ENCODE data around the gene PDHX. TPM values are rescaled to one million over a fixed set of nuclear protein-coding genes. Genes with fewer than 3 reads are reported as not detected.

Gene PDHX
- total RNA-seq, 1 donor from 2014 or later = 32.0 TPM

GRCh38 chr11:34971928-34972327 is 55.5 kb downstream of the PDHX start:
- Mint-ChIP-seq H3K4me1 (ENCODE audit: low read depth) (no peaks in the 10 kb centered on the region), H3K36me3 (ENCODE audit: low read depth) (peaks cover 38% of the 10 kb centered on the region), H3K9me3 (no peaks in the 10 kb centered on the region), H3K27me3 (ENCODE audit: insufficient read depth) (no peaks in the 10 kb centered on the region), H3K27ac (no peak overlapping the region), H3K4me3 (no peak overlapping the region)
- intact Hi-C loops (cut with micrococcal nuclease) = no loop called here
- DNase-seq (ENCODE audit: low spot score) = no peak

- intact Hi-C loops (cut with micrococcal nuclease) = no loop called here
- peaks cover 38% of the 10 kb centered on the region for H3K36me3 Mint-ChIP-seq (ENCODE audit: low read depth)
- no peaks in the 10 kb centered on the region for H3K4me1 Mint-ChIP-seq (ENCODE audit: low read depth)
- no peak for DNase-seq (ENCODE audit: low spot score)
- no peaks in the 10 kb centered on the region for H3K27me3 Mint-ChIP-seq (ENCODE audit: insufficient read depth)
- no peak overlapping the region for H3K27ac Mint-ChIP-seq
- H3K9me3 Mint-ChIP-seq = no peaks in the 10 kb centered on the region
- H3K4me3 Mint-ChIP-seq = no peak overlapping the region
Measured at GRCh38 chr11:34972366-34972765, 55.9 kb downstream of the PDHX start.

GRCh38 chr11:34972892-34973291 is 56.5 kb downstream of the PDHX start:
- Mint-ChIP-seq H3K36me3 (ENCODE audit: low read depth) (peaks cover 40% of the 10 kb centered on the region), H3K9me3 (no peaks in the 10 kb centered on the region), H3K4me3 (no peak overlapping the region), H3K27me3 (ENCODE audit: insufficient read depth) (no peaks in the 10 kb centered on the region), H3K27ac (no peak overlapping the region), H3K4me1 (ENCODE audit: low read depth) (no peaks in the 10 kb centered on the region)
- intact Hi-C loops (cut with micrococcal nuclease) = no loop called here
- no peak for DNase-seq (ENCODE audit: low spot score)

- intact Hi-C loops (cut with micrococcal nuclease) = no loop called here
- peaks cover 2% of the 10 kb centered on the region for H3K9me3 Mint-ChIP-seq
- H3K36me3 Mint-ChIP-seq (ENCODE audit: low read depth) = peaks cover 38% of the 10 kb centered on the region
- no peak overlapping the region for H3K27ac Mint-ChIP-seq
- H3K4me1 Mint-ChIP-seq (ENCODE audit: low read depth) = peaks cover 2% of the 10 kb centered on the region
- no peaks in the 10 kb centered on the region for H3K27me3 Mint-ChIP-seq (ENCODE audit: insufficient read depth)
- no peak overlapping the region for H3K4me3 Mint-ChIP-seq
- no peak for DNase-seq (ENCODE audit: low spot score)
Measured at GRCh38 chr11:34975482-34975881, 59.1 kb downstream of the PDHX start.

GRCh38 chr11:34976496-34977088 is 60.2 kb downstream of the PDHX start:
- DNase-seq (ENCODE audit: low spot score) = no peak
- Mint-ChIP-seq H3K9me3 (peaks cover 4% of the 10 kb centered on the region), H3K27ac (no peak overlapping the region), H3K27me3 (ENCODE audit: insufficient read depth) (no peaks in the 10 kb centered on the region), H3K36me3 (ENCODE audit: low read depth) (peaks cover 38% of the 10 kb centered on the region), H3K4me3 (no peak overlapping the region), H3K4me1 (ENCODE audit: low read depth) (peaks cover 5% of the 10 kb centered on the region)
- intact Hi-C loops (cut with micrococcal nuclease) = no loop called here

GRCh38 chr11:34977089-34977912 is 60.9 kb downstream of the PDHX start:
- H3K4me1 Mint-ChIP-seq (ENCODE audit: low read depth) = peaks cover 5% of the 10 kb centered on the region
- H3K36me3 Mint-ChIP-seq (ENCODE audit: low read depth) = peaks cover 44% of the 10 kb centered on the region
- intact Hi-C loops (cut with micrococcal nuclease) = no loop called here
- H3K4me3 Mint-ChIP-seq = no peak overlapping the region
- no peak overlapping the region for H3K27ac Mint-ChIP-seq
- DNase-seq (ENCODE audit: low spot score) = no peak
- H3K27me3 Mint-ChIP-seq (ENCODE audit: insufficient read depth) = no peaks in the 10 kb centered on the region
- H3K9me3 Mint-ChIP-seq = peaks cover 4% of the 10 kb centered on the region

- H3K27ac Mint-ChIP-seq = no peak overlapping the region
- H3K9me3 Mint-ChIP-seq = peaks cover 4% of the 10 kb centered on the region
- H3K27me3 Mint-ChIP-seq (ENCODE audit: insufficient read depth) = no peaks in the 10 kb centered on the region
- DNase-seq (ENCODE audit: low spot score) = no peak
- H3K4me3 Mint-ChIP-seq = no peak overlapping the region
- peaks cover 43% of the 10 kb centered on the region for H3K36me3 Mint-ChIP-seq (ENCODE audit: low read depth)
- peaks cover 5% of the 10 kb centered on the region for H3K4me1 Mint-ChIP-seq (ENCODE audit: low read depth)
- intact Hi-C loops (cut with micrococcal nuclease) = no loop called here
Measured at GRCh38 chr11:34978236-34979191, 62.1 kb downstream of the PDHX start.

GRCh38 chr11:34984514-34984913 is 68.1 kb downstream of the PDHX start:
- no peak for DNase-seq (ENCODE audit: low spot score)
- Mint-ChIP-seq H3K9me3 (peaks cover 4% of the 10 kb centered on the region), H3K27ac (no peak overlapping the region), H3K36me3 (ENCODE audit: low read depth) (peaks cover 35% of the 10 kb centered on the region), H3K27me3 (ENCODE audit: insufficient read depth) (no peaks in the 10 kb centered on the region), H3K4me3 (no peak overlapping the region), H3K4me1 (ENCODE audit: low read depth) (peaks cover 26% of the 10 kb centered on the region)
- intact Hi-C loops (cut with micrococcal nuclease) = no loop called here

GRCh38 chr11:34986883-34987520 is 70.6 kb downstream of the PDHX start:
- Mint-ChIP-seq H3K4me3 (no peak overlapping the region), H3K9me3 (no peaks in the 10 kb centered on the region), H3K4me1 (ENCODE audit: low read depth) (peaks cover 21% of the 10 kb centered on the region), H3K27ac (no peak overlapping the region), H3K27me3 (ENCODE audit: insufficient read depth) (no peaks in the 10 kb centered on the region), H3K36me3 (ENCODE audit: low read depth) (peaks cover 28% of the 10 kb centered on the region)
- intact Hi-C loops (cut with micrococcal nuclease) = no loop called here
- DNase-seq (ENCODE audit: low spot score) = no peak

- intact Hi-C loops (cut with micrococcal nuclease) = no loop called here
- Mint-ChIP-seq H3K27me3 (ENCODE audit: insufficient read depth) (no peaks in the 10 kb centered on the region), H3K36me3 (ENCODE audit: low read depth) (peaks cover 24% of the 10 kb centered on the region), H3K4me1 (ENCODE audit: low read depth) (peaks cover 21% of the 10 kb centered on the region), H3K4me3 (no peak overlapping the region), H3K27ac (no peak overlapping the region), H3K9me3 (no peaks in the 10 kb centered on the region)
- no peak for DNase-seq (ENCODE audit: low spot score)
Measured at GRCh38 chr11:34987617-34988016, 71.2 kb downstream of the PDHX start.

GRCh38 chr11:34988294-34989255 is 72.2 kb downstream of the PDHX start:
- peaks cover 21% of the 10 kb centered on the region for H3K4me1 Mint-ChIP-seq (ENCODE audit: low read depth)
- peaks cover 26% of the 10 kb centered on the region for H3K36me3 Mint-ChIP-seq (ENCODE audit: low read depth)
- no peaks in the 10 kb centered on the region for H3K9me3 Mint-ChIP-seq
- intact Hi-C loops (cut with micrococcal nuclease) = no loop called here
- no peak overlapping the region for H3K27ac Mint-ChIP-seq
- H3K27me3 Mint-ChIP-seq (ENCODE audit: insufficient read depth) = no peaks in the 10 kb centered on the region
- DNase-seq (ENCODE audit: low spot score) = no peak
- peak overlapping the region; percentile 33 for H3K4me3 Mint-ChIP-seq

Data from activated T-helper 1 cell treated with anti-CD3 and anti-CD28 coated beads, Interleukin-12 subunit alpha, Interleukin-12 subunit beta, Interleukin-2, Interleukin-4 antibody, amounts not matched to agents 30 ng/mL and 10 ng/mL and 1 ng/mL, durations not matched to agents 14 hours and 24 hours and 36 hours (primary cell).